Amygdala (tissue), 56 donors: ENCODE measurements around the gene EVI5.
"Not testable (repeated sequence)": the region's sequence is repeated elsewhere in the genome, so short reads cannot be mapped to it uniquely, and the experiment has no call there.

ENCODE experiments used
- DNase-seq, 56 donors: peaks; one replicate each; lab custom pipeline; 2025; lab: John Stamatoyannopoulos, UW

Gene EVI5

GRCh38 chr1:92795166-92795565 is 10.3 kb upstream of the EVI5 start:
- no peak for DNase-seq

- DNase-seq: no peak
Observed at GRCh38 chr1:92792340-92792782, 7.5 kb upstream of the EVI5 start.

GRCh38 chr1:92791487-92792066 is 6.7 kb upstream of the EVI5 start:
- DNase-seq: no peak

- DNase-seq: no peak
Observed at GRCh38 chr1:92790867-92791266, 6.0 kb upstream of the EVI5 start.

GRCh38 chr1:92790081-92790480 is 5.2 kb upstream of the EVI5 start:
- DNase-seq: no peak

- no peak for DNase-seq
Observed at GRCh38 chr1:92786111-92786901, 1.4 kb upstream of the EVI5 start.

- DNase-seq: peak in 18 of 56 donors; percentile 6 to 56 (median 34)
Observed at GRCh38 chr1:92784021-92784638, 778 bp downstream of the EVI5 start.

GRCh38 chr1:92783550-92783949 is 1.4 kb downstream of the EVI5 start:
- peak in 1 of 56 donors; percentile 2 for DNase-seq

- DNase-seq: no peak
Observed at GRCh38 chr1:92778376-92778775, 6.5 kb downstream of the EVI5 start.

GRCh38 chr1:92774407-92774806 is 10.5 kb downstream of the EVI5 start:
- DNase-seq: no peak

GRCh38 chr1:92773749-92774148 is 11.2 kb downstream of the EVI5 start:
- not testable (repeated sequence) for DNase-seq

- no peak for DNase-seq
Observed at GRCh38 chr1:92769856-92770255, 15.1 kb downstream of the EVI5 start.

GRCh38 chr1:92768915-92769314 is 16.0 kb downstream of the EVI5 start:
- DNase-seq: no peak

- DNase-seq: no peak
Observed at GRCh38 chr1:92768296-92768695, 16.6 kb downstream of the EVI5 start.

- no peak for DNase-seq
Observed at GRCh38 chr1:92764116-92764515, 20.8 kb downstream of the EVI5 start.

- no peak for DNase-seq
Observed at GRCh38 chr1:92762355-92762754, 22.6 kb downstream of the EVI5 start.

- no peak for DNase-seq
Observed at GRCh38 chr1:92759361-92759760, 25.5 kb downstream of the EVI5 start.

- peak in 3 of 56 donors; percentile 0 to 4 (median 4) for DNase-seq
Observed at GRCh38 chr1:92756537-92756936, 28.4 kb downstream of the EVI5 start.

- DNase-seq: peak in 46 of 56 donors; percentile 9 to 86 (median 44)
Observed at GRCh38 chr1:92755541-92756461, 29.1 kb downstream of the EVI5 start.

GRCh38 chr1:92754719-92755050 is 30.2 kb downstream of the EVI5 start:
- DNase-seq: no peak
